Airway epithelial cell (primary cell): Measurements from ENCODE around the gene S100PBP. TPM values are rescaled to one million over a fixed set of nuclear protein-coding genes. Genes with fewer than 3 reads are reported as not detected.

Source experiments
- total RNA-seq: library from RNA; depleted of rRNA; stranded (reverse); fragments of >200 nt; gene quantifications from 2 replicates; pipeline ENCODE4 v1.2.3, GENCODE V29; 2015

Gene S100PBP
- 9.7 and 14.5 TPM in 2 replicates for total RNA-seq

GRCh38 chr1:32817159-32817814 lies at the start of gene S100PBP, which contains the start of gene YARS1:
TSS of gene S100PBP (plus strand) at chr1:32817653. CDS start at chr1:32826100, 8,447 bp downstream.
TSS of gene YARS1 (minus strand) at chr1:32817358. CDS start at chr1:32817244, 114 bp downstream.

GRCh38 chr1:32870615-32871363 lies 53.3 kb downstream of the S100PBP start, which contains the start of gene FNDC5:
TSS of gene FNDC5 (minus strand) at chr1:32870912.

GRCh38 chr1:32886004-32886827 lies 68.8 kb downstream of the S100PBP start, which contains the start of gene HPCA:
TSS of gene HPCA (plus strand) at chr1:32886491. CDS start at chr1:32888899, 2,408 bp downstream.

DNA sequence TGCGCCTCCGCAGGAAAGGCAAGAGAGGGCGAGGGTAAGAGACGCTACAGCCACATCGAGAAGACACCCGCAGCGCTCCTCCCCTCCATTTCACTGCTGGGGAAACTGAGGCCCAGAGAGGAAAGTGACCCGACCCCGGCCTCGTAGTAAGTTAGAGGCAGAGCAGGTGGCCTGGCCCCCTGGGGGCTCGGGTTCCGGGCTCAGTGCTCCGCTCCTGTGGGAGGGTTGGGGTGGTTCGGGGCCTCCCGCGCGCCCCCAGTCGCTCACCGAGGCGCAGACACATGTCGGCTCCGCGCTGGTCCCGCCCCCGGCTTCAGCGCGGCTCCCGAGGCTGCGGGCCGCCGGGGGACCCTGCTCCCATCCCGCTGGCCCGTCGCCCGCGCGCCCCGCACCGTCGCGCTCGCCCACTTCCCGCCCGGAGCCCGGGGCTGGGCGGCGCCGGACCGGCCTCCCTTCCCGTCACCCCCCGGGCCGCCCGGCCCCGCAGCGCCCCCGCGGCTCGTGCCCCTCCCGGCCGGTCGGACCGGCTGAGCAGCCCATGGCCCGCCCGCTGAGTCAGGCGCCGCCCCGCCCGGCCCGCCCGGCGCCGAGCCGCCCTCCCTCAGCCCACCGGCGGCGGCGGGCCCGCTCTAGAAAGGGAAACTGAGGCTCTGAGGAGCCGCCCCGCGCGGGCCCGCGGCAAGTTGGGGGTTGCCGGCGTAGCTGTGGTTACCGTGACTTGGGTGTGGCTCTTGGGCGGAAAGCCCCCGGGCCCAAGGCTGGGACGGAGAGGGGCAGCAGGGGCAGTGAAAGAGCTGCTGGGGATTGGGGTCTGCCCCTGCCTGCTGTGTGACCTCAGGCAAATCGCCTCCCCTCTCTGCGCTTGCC lies 83.7 kb downstream of the S100PBP start, which contains the start of gene TMEM54:
Gene TMEM54 (minus strand): TSS at position 434 of the 867 bp plus-strand sequence. CDS start 151 bp downstream, at position 283.

Other genes with a start within 250 kb of the S100PBP start
- 40.4 and 40.8 TPM in 2 replicates for gene ZBTB8OS, start 167.1 kb upstream of the S100PBP start, total RNA-seq
- gene RBBP4, start 166.4 kb upstream of the S100PBP start, total RNA-seq: 94.2 and 139 TPM in 2 replicates
- 6.7 and 8.7 TPM in 2 replicates for gene SYNC, start 114.9 kb upstream of the S100PBP start, total RNA-seq
- 66.5 and 101 TPM in 2 replicates for gene YARS1, start 295 bp upstream of the S100PBP start, total RNA-seq
- not detected in 2 replicates for gene FNDC5, start 53.3 kb downstream of the S100PBP start, total RNA-seq
- not detected in 2 replicates for gene HPCA, start 68.8 kb downstream of the S100PBP start, total RNA-seq
- gene TMEM54, start 83.7 kb downstream of the S100PBP start, total RNA-seq: 308 and 320 TPM in 2 replicates
- 21.4 and 25.7 TPM in 2 replicates for gene RNF19B, start 147.2 kb downstream of the S100PBP start, total RNA-seq
- 207 and 278 TPM in 2 replicates for gene AK2, start 219.2 kb downstream of the S100PBP start, total RNA-seq